GM23248 (cell line): ENCODE data around the gene BCAR1.

ENCODE experiments used
- EZH2 ChIP-seq: fragments of 200-600 bp; sonication (generic); IDR thresholded peaks from 2 replicates; pipeline ENCODE4 v1.6.1; 2018; ENCODE audit warnings: antibody characterized with exemption, mild to moderate bottlenecking; ENCODE audit not compliant: insufficient read depth, poor library complexity, severe bottlenecking
- EZH2phosphoT487 ChIP-seq: fragments of 200-600 bp; sonication (generic); IDR thresholded peaks from 2 replicates; pipeline ENCODE4 v1.6.1; 2018; ENCODE audit warnings: antibody characterized with exemption, moderate library complexity, mild to moderate bottlenecking, low read depth; ENCODE audit not compliant: insufficient read depth

DNA sequence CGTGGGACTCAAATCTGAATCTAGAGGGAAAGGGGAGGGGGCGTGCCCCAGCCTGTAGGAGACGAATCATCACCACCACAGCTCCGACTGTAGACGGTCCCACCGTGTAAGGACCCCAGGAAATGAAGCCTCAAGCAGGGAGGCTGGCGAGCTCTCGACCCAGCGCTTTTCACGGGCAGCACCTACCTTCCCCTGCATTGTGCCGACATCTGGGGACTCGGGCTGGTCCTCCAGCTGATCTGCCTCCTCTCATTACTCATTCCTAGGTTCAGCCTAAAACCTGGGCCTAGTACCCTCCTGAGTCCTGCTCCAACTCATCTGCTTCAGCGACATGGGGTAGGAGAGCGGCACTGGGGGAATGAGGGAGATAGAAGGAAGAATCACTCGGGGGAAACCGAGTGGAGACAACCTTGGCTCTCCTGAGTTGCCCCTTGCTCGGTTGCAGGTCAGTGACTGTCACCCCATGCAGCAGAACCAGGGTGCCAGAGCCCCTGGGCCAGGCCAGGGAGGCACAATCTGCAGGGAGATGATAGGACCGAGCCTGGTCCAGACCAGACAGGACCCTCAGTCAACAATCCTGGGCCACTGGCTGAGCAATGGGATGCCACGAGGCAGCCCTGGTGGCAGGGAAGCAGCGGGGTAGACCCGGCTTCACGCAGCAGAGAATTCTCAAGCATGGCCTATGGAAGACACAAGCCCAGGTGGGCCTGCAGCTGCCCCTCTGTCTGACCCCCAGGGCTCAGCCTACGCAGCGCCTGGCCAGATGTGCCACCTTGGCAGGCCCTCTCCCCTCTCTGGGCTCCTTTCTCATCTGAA, 833 bp upstream of the BCAR1 start:
- TF ChIP-seq EZH2phosphoT487 (no peak), EZH2 (no peak)
